HG03565 (cell line): Measurements from ENCODE around the gene KCNT1.

Experiments used
- ATAC-seq: cut with Tn5 transposase; IDR thresholded peaks from one replicate; pipeline ENCODE4 v1.9.1; 2021; ENCODE audit warnings: mild to moderate bottlenecking, moderate library complexity; ENCODE audit not compliant: unreplicated experiment

Gene KCNT1

DNA sequence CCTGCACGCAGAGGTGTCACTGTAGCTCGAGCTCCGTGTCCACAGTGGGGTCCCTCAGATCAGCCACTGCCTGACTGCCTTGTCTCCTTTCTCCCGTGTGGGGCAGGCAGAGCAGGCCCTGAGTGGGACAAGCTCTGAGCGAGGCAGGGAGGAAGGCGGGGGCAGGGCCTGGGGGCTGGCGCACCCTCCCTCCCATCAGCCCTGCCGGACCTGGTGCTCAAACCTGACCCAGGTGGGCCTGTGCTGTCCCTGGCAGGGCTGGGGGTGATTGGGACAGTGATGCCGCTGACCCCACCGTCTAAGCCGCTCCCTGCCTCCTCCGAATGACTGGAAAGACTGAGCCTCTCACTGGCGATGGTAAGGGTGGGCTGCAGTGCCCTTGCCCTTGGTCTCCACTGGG is 60.9 kb downstream of the KCNT1 start:
- no peak for ATAC-seq

DNA sequence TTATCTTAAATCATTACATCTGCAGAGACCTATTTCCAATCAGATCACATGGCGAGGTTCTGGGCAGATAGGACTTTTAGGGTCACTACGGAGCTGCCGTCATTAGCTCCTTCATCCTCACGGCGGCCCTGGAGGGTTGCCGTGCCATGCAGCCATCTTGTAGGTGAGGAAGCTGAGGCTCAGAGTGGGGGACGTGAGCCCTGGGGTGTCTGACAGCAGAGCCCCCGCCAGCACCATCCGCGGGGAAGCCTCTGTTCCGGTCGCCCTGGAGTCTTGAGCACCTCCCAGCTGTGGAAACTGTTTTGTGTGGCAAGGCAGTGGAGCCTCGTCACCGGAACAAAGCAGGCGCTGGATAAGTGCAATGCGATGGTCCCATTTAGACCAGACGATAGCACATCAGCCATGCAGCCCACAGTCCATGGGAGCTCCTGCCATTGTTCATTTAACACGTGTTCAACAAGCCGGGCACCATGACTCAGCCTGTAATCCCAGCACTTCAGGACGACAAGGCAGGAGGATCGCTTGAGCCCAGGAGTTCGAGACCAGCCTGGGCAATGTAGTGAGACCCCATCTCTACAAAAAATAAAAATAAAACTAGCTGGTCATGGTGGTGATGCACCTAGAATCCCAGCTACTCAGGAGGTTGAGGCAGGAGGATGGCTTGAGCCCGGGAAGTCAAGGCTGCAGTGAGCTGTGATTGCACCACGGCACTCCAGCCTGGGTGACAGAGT is 61.9 kb downstream of the KCNT1 start:
- no peak for ATAC-seq

GRCh38 chr9:135764731-135765130 is 62.7 kb downstream of the KCNT1 start:
- ATAC-seq = no peak

DNA sequence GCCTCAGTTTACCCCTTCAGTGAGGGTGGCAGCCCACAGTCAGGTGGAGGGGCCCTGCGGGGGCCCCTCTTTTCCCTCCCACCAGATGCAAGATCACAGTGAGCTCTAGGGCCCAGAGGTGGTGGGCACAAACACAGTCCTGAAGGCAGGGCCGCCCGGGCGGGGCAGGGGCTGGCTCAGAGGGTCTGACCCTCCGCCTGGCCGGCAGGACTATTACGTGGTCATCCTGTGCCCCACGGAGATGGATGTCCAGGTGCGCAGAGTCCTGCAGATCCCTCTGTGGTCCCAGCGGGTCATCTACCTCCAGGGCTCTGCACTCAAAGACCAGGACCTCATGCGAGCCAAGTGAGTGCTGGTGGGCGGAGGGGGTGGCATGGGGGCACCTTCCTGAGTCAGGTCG is 63.4 kb downstream of the KCNT1 start:
- no peak for ATAC-seq

DNA sequence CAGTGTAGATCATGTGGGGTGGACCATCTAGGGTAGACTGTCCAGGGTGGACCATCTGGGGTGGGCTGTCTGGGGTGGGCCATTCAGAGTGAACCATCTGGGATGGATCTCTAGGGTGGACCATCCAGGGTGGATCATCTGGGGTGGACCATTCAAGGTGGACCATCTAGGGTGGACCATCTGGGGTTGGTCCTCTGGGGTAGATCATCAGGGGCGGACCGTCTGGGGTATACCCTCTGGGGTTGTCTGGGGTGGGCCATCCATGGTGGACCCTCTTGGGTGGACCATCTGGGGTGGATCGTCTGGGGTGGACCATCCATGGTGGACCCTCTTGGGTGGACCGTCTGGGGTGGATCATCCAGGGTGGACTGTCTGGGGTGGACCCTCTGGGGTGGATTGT is 64.3 kb downstream of the KCNT1 start:
- no peak for ATAC-seq

DNA sequence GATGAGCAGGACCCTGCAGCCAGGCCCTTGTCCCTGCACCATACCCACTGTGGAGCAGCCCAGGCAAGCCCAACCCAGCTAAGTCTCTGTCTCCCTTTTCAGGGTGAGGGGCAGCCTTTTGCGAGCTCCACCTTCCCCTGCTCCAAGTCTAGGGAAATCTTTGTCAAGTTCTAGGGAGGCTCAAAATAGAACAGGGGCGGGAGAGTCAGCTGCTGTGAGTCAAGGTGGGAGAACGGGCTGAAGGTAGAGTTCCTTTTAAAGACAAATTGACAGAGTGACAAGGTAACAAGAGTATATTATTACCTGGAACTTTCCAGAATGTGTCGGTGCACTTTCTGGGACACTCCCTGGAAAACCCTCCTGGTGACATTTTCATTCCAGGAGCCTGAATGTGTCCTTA is 64.7 kb downstream of the KCNT1 start:
- no peak for ATAC-seq

DNA sequence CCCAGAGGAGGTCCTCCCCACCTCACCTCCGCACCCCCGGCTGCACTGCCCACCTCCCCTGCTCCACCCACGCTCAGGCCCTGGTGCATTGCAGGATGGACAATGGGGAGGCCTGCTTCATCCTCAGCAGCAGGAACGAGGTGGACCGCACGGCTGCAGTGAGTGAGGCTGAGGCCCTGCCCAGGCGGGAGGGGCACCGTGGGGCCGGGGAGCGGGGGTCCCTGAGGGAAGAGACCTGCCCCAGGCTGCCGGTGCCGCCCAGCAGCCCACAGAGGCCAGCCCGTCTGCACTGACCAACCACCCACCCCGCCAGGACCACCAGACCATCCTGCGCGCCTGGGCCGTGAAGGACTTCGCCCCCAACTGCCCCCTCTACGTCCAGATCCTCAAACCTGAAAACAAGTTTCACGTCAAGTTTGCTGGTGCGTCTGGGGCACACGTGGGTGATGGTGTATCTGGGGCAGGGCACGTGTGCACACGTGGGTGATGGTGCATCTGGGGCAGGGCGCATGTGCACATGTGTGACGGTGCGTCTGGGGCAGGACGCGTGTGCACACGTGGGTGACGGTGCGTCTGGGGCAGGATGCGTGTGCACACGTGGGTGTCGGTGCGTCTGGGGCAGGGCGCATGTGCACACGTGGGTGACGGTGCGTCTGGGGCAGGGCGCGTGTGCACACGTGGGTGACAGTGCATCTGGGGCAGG is 66.7 kb downstream of the KCNT1 start:
- ATAC-seq = no peak

DNA sequence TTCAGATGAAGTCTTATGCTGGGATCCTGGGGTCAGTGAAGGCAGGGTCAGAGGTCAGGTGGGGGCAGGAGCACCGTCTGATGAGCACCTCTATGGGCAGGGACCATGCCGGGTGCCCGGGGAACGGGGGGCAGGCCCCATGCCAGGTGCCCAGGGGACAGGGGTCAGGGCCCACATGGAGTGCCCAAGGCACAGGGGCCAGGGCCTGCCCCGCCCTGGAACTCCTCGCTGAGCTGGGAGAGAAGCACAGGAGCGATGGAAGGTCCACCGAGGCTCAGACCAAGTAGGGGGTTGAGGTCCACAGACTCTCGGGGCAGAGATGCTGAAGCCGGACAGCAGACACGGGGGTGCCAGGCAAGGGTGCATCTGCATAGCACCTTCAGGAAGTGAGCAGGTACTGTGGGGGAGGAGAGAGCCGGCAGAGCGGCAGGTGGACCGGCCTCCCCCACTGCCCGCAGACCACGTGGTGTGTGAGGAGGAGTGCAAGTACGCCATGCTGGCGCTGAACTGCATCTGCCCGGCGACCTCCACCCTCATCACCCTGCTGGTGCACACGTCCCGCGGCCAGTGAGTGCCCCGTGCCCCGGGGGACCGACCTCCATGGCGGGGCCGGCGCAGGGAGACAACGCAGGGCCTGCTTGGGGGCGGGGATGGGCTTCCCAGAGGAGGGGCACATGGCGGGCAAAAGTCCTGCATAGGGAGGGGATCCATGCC is 67.7 kb downstream of the KCNT1 start:
- no peak for ATAC-seq

DNA sequence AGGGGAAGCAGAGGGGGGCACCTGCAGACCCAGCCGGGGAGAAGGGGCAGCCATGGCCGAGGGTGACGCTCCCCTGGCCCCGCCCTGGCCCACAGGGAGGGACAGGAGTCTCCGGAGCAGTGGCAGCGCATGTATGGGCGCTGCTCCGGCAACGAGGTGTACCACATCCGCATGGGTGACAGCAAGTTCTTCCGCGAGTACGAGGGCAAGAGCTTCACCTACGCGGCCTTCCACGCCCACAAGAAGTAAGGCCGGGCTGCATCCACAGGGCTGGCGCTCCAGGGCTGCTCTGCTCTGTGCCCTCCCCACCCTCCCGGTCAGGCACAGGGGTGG is 68.2 kb downstream of the KCNT1 start:
- ATAC-seq = no peak

GRCh38 chr9:135770771-135771170 is 68.8 kb downstream of the KCNT1 start:
- no peak for ATAC-seq

DNA sequence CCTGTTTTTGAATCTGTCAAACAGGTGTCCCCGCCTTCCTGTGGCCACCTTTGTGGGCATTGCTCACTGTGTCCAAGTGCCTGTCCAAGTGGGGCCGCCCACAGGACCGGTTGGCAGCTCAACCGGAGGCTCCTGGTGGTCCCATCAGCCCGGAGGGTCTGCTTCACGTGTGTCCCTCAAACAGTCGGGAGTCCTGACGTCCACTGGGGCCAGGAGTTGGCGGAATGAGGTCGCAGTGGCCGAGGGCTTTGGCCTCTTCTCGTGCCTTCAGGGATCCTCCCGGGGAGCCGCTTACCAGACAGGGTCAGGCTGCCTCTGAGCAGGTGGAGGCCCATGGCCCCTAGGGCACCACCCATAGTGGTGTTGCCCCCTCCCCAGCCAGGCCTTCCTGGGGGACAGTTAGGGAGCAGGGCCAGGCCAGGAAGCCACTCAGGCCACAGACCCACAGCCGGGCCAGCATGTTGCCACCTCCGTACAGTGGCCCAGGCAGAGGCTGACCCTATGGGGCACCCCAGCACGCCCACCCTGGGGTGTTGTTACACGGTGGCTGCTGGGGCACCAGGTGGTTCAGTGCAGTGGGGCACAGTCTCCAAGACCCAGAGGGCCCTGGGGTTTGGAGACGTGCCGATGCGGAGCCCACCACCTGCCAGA is 69.5 kb downstream of the KCNT1 start:
- no peak for ATAC-seq

- ATAC-seq = no peak
Measured at GRCh38 chr9:135772056-135772646, 70.2 kb downstream of the KCNT1 start.

GRCh38 chr9:135772702-135773493 is 70.9 kb downstream of the KCNT1 start:
- no peak for ATAC-seq

- ATAC-seq = no peak
Measured at GRCh38 chr9:135773530-135774238, 71.7 kb downstream of the KCNT1 start.

DNA sequence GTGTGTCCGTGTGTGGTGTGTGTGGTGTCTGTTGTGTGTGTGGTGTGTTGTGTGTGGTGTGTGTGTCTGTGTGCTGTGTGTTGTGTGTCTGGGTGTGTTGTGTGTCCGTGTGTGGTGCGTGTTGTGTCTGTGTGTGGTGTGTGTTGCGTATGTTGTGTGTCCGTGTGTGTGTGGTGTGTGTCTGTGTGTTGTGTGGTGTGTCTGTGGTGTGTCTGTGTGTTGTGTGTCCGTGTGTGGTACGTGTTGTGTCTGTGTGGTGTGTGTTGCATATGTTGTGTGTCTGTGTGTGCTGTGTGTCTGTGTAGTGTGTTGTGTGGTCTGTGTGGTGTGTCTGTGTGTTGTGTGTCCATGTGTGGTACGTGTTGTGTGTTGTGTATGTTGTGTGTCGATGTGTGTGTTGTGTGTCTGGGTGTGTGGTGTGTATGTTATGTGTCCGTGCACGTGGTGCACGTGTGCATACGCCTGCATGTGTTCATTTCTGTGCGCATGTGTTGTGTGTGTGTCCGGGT is 72.3 kb downstream of the KCNT1 start:
- no peak for ATAC-seq

GRCh38 chr9:135774794-135775525 is 73.0 kb downstream of the KCNT1 start:
- ATAC-seq = no peak

DNA sequence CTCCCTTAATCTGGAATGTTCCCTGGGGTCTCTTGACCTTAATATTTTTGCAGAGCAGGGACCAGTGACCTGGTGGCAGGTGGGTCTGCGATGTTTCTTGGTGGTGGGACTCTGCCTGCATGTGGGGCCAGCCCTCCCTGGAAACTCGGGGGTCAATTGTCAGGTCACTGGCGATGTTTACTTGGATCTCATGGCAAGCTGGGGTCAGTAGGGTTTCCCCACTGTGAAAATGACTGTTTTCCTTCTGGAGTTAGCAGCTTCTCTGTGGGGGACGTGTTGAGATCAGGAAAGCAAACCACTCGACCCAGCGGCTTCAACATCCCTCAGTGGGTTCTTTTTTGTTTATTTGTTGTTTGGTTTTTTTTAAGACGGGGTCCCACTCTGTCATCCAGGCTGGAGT is 73.9 kb downstream of the KCNT1 start:
- no peak for ATAC-seq

- ATAC-seq = no peak
Measured at GRCh38 chr9:135776893-135777622, 75.1 kb downstream of the KCNT1 start.
